ENCODE results near the gene SMG6.

SMG6 gene

GRCh38 chr17:2238432-2239169, 65.0 kb downstream of the SMG6 start:
- no peaks in the 10 kb centered on the region for H3K27me3 ChIP-seq (ENCODE audit: control insufficient read depth, insufficient read depth, low read length)
- no peaks in the 10 kb centered on the region for H3K4me1 ChIP-seq (ENCODE audit: control insufficient read depth, insufficient read depth, low read length)
- no peak overlapping the region for H3K9ac ChIP-seq (ENCODE audit: low read depth, low read length)
- no peak overlapping the region for H3K4me3 ChIP-seq (ENCODE audit: low read depth, low read length)
- H3K36me3 ChIP-seq (ENCODE audit: control insufficient read depth, insufficient read depth, low read length) = peaks cover 8% of the 10 kb centered on the region
- no peaks in the 10 kb centered on the region for H3K9me3 ChIP-seq (ENCODE audit: control insufficient read depth, insufficient read depth, low read length)

GRCh38 chr17:2237950-2238349, 65.6 kb downstream of the SMG6 start:
- Histone ChIP-seq H3K27me3 (ENCODE audit: control insufficient read depth, insufficient read depth, low read length) (no peaks in the 10 kb centered on the region), H3K9me3 (ENCODE audit: control insufficient read depth, insufficient read depth, low read length) (no peaks in the 10 kb centered on the region), H3K4me1 (ENCODE audit: control insufficient read depth, insufficient read depth, low read length) (no peaks in the 10 kb centered on the region), H3K9ac (ENCODE audit: low read depth, low read length) (no peak overlapping the region), H3K36me3 (ENCODE audit: control insufficient read depth, insufficient read depth, low read length) (peaks cover 9% of the 10 kb centered on the region), H3K4me3 (ENCODE audit: low read depth, low read length) (no peak overlapping the region)

- Histone ChIP-seq H3K4me1 (ENCODE audit: control insufficient read depth, insufficient read depth, low read length) (no peaks in the 10 kb centered on the region), H3K9ac (ENCODE audit: low read depth, low read length) (no peak overlapping the region), H3K36me3 (ENCODE audit: control insufficient read depth, insufficient read depth, low read length) (peaks cover 9% of the 10 kb centered on the region), H3K4me3 (ENCODE audit: low read depth, low read length) (no peak overlapping the region), H3K9me3 (ENCODE audit: control insufficient read depth, insufficient read depth, low read length) (no peaks in the 10 kb centered on the region), H3K27me3 (ENCODE audit: control insufficient read depth, insufficient read depth, low read length) (no peaks in the 10 kb centered on the region)
Observed at GRCh38 chr17:2237521-2237921, 66.1 kb downstream of the SMG6 start.

GRCh38 chr17:2235792-2236366, 67.7 kb downstream of the SMG6 start:
- no peaks in the 10 kb centered on the region for H3K4me1 ChIP-seq (ENCODE audit: control insufficient read depth, insufficient read depth, low read length)
- no peaks in the 10 kb centered on the region for H3K27me3 ChIP-seq (ENCODE audit: control insufficient read depth, insufficient read depth, low read length)
- no peak overlapping the region for H3K9ac ChIP-seq (ENCODE audit: low read depth, low read length)
- H3K36me3 ChIP-seq (ENCODE audit: control insufficient read depth, insufficient read depth, low read length) = peaks cover 9% of the 10 kb centered on the region
- no peaks in the 10 kb centered on the region for H3K9me3 ChIP-seq (ENCODE audit: control insufficient read depth, insufficient read depth, low read length)
- H3K4me3 ChIP-seq (ENCODE audit: low read depth, low read length) = no peak overlapping the region

GRCh38 chr17:2235265-2235664, 68.3 kb downstream of the SMG6 start:
- H3K9me3 ChIP-seq (ENCODE audit: control insufficient read depth, insufficient read depth, low read length) = no peaks in the 10 kb centered on the region
- H3K27me3 ChIP-seq (ENCODE audit: control insufficient read depth, insufficient read depth, low read length) = no peaks in the 10 kb centered on the region
- no peaks in the 10 kb centered on the region for H3K4me1 ChIP-seq (ENCODE audit: control insufficient read depth, insufficient read depth, low read length)
- no peak overlapping the region for H3K4me3 ChIP-seq (ENCODE audit: low read depth, low read length)
- no peak overlapping the region for H3K9ac ChIP-seq (ENCODE audit: low read depth, low read length)
- peaks cover 9% of the 10 kb centered on the region for H3K36me3 ChIP-seq (ENCODE audit: control insufficient read depth, insufficient read depth, low read length)

- Histone ChIP-seq H3K27me3 (ENCODE audit: control insufficient read depth, insufficient read depth, low read length) (no peaks in the 10 kb centered on the region), H3K9ac (ENCODE audit: low read depth, low read length) (no peak overlapping the region), H3K9me3 (ENCODE audit: control insufficient read depth, insufficient read depth, low read length) (no peaks in the 10 kb centered on the region), H3K4me3 (ENCODE audit: low read depth, low read length) (no peak overlapping the region), H3K4me1 (ENCODE audit: control insufficient read depth, insufficient read depth, low read length) (no peaks in the 10 kb centered on the region), H3K36me3 (ENCODE audit: control insufficient read depth, insufficient read depth, low read length) (peaks cover 9% of the 10 kb centered on the region)
Observed at GRCh38 chr17:2233441-2233947, 70.1 kb downstream of the SMG6 start.

GRCh38 chr17:2232244-2232638, 71.3 kb downstream of the SMG6 start:
- no peaks in the 10 kb centered on the region for H3K27me3 ChIP-seq (ENCODE audit: control insufficient read depth, insufficient read depth, low read length)
- peaks cover 9% of the 10 kb centered on the region for H3K36me3 ChIP-seq (ENCODE audit: control insufficient read depth, insufficient read depth, low read length)
- H3K9ac ChIP-seq (ENCODE audit: low read depth, low read length) = no peak overlapping the region
- no peak overlapping the region for H3K4me3 ChIP-seq (ENCODE audit: low read depth, low read length)
- H3K4me1 ChIP-seq (ENCODE audit: control insufficient read depth, insufficient read depth, low read length) = no peaks in the 10 kb centered on the region
- H3K9me3 ChIP-seq (ENCODE audit: control insufficient read depth, insufficient read depth, low read length) = no peaks in the 10 kb centered on the region

GRCh38 chr17:2230877-2231276, 72.7 kb downstream of the SMG6 start:
- Histone ChIP-seq H3K4me3 (ENCODE audit: low read depth, low read length) (no peak overlapping the region), H3K36me3 (ENCODE audit: control insufficient read depth, insufficient read depth, low read length) (peaks cover 6% of the 10 kb centered on the region), H3K9me3 (ENCODE audit: control insufficient read depth, insufficient read depth, low read length) (no peaks in the 10 kb centered on the region), H3K9ac (ENCODE audit: low read depth, low read length) (no peak overlapping the region), H3K27me3 (ENCODE audit: control insufficient read depth, insufficient read depth, low read length) (no peaks in the 10 kb centered on the region), H3K4me1 (ENCODE audit: control insufficient read depth, insufficient read depth, low read length) (no peaks in the 10 kb centered on the region)

GRCh38 chr17:2227025-2227699, 76.4 kb downstream of the SMG6 start:
- H3K4me1 ChIP-seq (ENCODE audit: control insufficient read depth, insufficient read depth, low read length) = no peaks in the 10 kb centered on the region
- H3K9ac ChIP-seq (ENCODE audit: low read depth, low read length) = no peak overlapping the region
- H3K9me3 ChIP-seq (ENCODE audit: control insufficient read depth, insufficient read depth, low read length) = no peaks in the 10 kb centered on the region
- no peaks in the 10 kb centered on the region for H3K36me3 ChIP-seq (ENCODE audit: control insufficient read depth, insufficient read depth, low read length)
- no peak overlapping the region for H3K4me3 ChIP-seq (ENCODE audit: low read depth, low read length)
- no peaks in the 10 kb centered on the region for H3K27me3 ChIP-seq (ENCODE audit: control insufficient read depth, insufficient read depth, low read length)

GRCh38 chr17:2223617-2223927, 80.0 kb downstream of the SMG6 start:
- Histone ChIP-seq H3K36me3 (ENCODE audit: control insufficient read depth, insufficient read depth, low read length) (no peaks in the 10 kb centered on the region), H3K9ac (ENCODE audit: low read depth, low read length) (no peak overlapping the region), H3K27me3 (ENCODE audit: control insufficient read depth, insufficient read depth, low read length) (no peaks in the 10 kb centered on the region), H3K9me3 (ENCODE audit: control insufficient read depth, insufficient read depth, low read length) (no peaks in the 10 kb centered on the region), H3K4me3 (ENCODE audit: low read depth, low read length) (no peak overlapping the region), H3K4me1 (ENCODE audit: control insufficient read depth, insufficient read depth, low read length) (no peaks in the 10 kb centered on the region)

GRCh38 chr17:2222901-2223616, 80.5 kb downstream of the SMG6 start:
- Histone ChIP-seq H3K4me1 (ENCODE audit: control insufficient read depth, insufficient read depth, low read length) (no peaks in the 10 kb centered on the region), H3K9ac (ENCODE audit: low read depth, low read length) (no peak overlapping the region), H3K27me3 (ENCODE audit: control insufficient read depth, insufficient read depth, low read length) (no peaks in the 10 kb centered on the region), H3K9me3 (ENCODE audit: control insufficient read depth, insufficient read depth, low read length) (no peaks in the 10 kb centered on the region), H3K4me3 (ENCODE audit: low read depth, low read length) (no peak overlapping the region), H3K36me3 (ENCODE audit: control insufficient read depth, insufficient read depth, low read length) (no peaks in the 10 kb centered on the region)

Data from iPS-15b (cell line).